HEK293 (cell line): ENCODE measurements around the gene RAB7A.

Experiments
- CTCF ChIA-PET: fragments of 350-600 bp; formaldehyde crosslinking; extraction: SDS; loops from one replicate; lab custom pipeline; 2021; ENCODE audit warnings: antibody characterized with exemption; lab: Yijun Ruan, JAX
- POLR2A ChIA-PET: fragments of 300-600 bp; formaldehyde crosslinking; extraction: SDS; loops from one replicate; lab custom pipeline; 2020; ENCODE audit warnings: antibody characterized with exemption, inconsistent platforms; lab: Yijun Ruan, JAX
- H3K27ac ChIP-seq: fragments of 200-500 bp; sonication (Bioruptor generic); 2 replicates; pipeline ENCODE4 v1.5.1; 2014; ENCODE audit warnings: low read depth, low read length, control low read depth, inconsistent platforms; ENCODE audit errors: extremely low read depth
- H3K36me3 ChIP-seq, 2 experiments: fragments of 200-500 bp in 1 of 2; sonication (Bioruptor generic) in 1 of 2; 1 replicate in 1 of 2; 2 replicates in 1 of 2; pipeline ENCODE4 v1.5.1; 2014 to 2017; ENCODE audit warnings: inconsistent platforms in 2 of 2, low read length in 2 of 2; ENCODE audit not compliant: control insufficient read depth in 2 of 2, insufficient read depth in 1 of 2
- H3K4me1 ChIP-seq: fragments of 200-500 bp; sonication (Bioruptor generic); 2 replicates; pipeline ENCODE4 v1.5.1; 2014; ENCODE audit warnings: mild to moderate bottlenecking, low read length, inconsistent platforms; ENCODE audit not compliant: control insufficient read depth, insufficient read depth
- H3K4me3 ChIP-seq: 2 replicates; pipeline ENCODE4 v1.5.1; 2011; ENCODE audit warnings: low read depth, mild to moderate bottlenecking, control low read depth, low read length, moderate library complexity
- H3K9me3 ChIP-seq: fragments of 200-500 bp; sonication (Bioruptor generic); 2 replicates; pipeline ENCODE4 v1.5.1; 2014; ENCODE audit warnings: low read depth, low read length, inconsistent platforms; ENCODE audit not compliant: control insufficient read depth, insufficient read depth
- BCL6B ChIP-seq: fragments of 450-650 bp; formaldehyde crosslinking; IDR thresholded peaks from 2 replicates; pipeline ENCODE4 v1.5.1; 2017; ENCODE audit warnings: missing biosample characterization, missing genetic modification characterization
- ELK4 ChIP-seq: IDR thresholded peaks from 2 replicates; pipeline ENCODE4 v1.6.1; 2011; ENCODE audit warnings: mild to moderate bottlenecking, low read depth, low read length, borderline replicate concordance
- KLF8 ChIP-seq: fragments of 450-650 bp; formaldehyde crosslinking; IDR thresholded peaks from 2 replicates; pipeline ENCODE4 v1.5.1; 2016; ENCODE audit warnings: missing biosample characterization, missing genetic modification characterization
- MEIS1 ChIP-seq: sonication (generic); formaldehyde crosslinking; IDR thresholded peaks from 2 replicates; pipeline ENCODE4 v1.8.1; 2022; ENCODE audit warnings: missing genetic modification reagents, mild to moderate bottlenecking, borderline replicate concordance
- SALL2 ChIP-seq: fragments of 450-650 bp; formaldehyde crosslinking; IDR thresholded peaks from 2 replicates; pipeline ENCODE4 v1.5.0; 2017; ENCODE audit warnings: missing biosample characterization, mild to moderate bottlenecking, missing genetic modification characterization, borderline replicate concordance
- TRIM28 ChIP-seq: IDR thresholded peaks from 2 replicates; pipeline ENCODE4 v1.6.1; 2011; ENCODE audit warnings: low read length, control low read depth, borderline replicate concordance
- WT1 ChIP-seq: fragments of 450-650 bp; formaldehyde crosslinking; IDR thresholded peaks from 2 replicates; pipeline ENCODE4 v1.5.1; 2016; ENCODE audit warnings: missing biosample characterization, missing genetic modification characterization
- ZBTB26 ChIP-seq: fragments of 450-650 bp; formaldehyde crosslinking; optimal IDR thresholded peaks from 2 replicates; pipeline ENCODE3; 2016; ENCODE audit warnings: missing biosample characterization, mild to moderate bottlenecking, missing genetic modification characterization
- ZBTB8A ChIP-seq: fragments of 450-650 bp; formaldehyde crosslinking; IDR thresholded peaks from 2 replicates; pipeline ENCODE4 v1.5.1; 2016; ENCODE audit warnings: missing biosample characterization, missing genetic modification characterization
- ZNF18 ChIP-seq: fragments of 450-650 bp; formaldehyde crosslinking; IDR thresholded peaks from 2 replicates; pipeline ENCODE4 v1.5.1; 2016; ENCODE audit warnings: missing biosample characterization, missing genetic modification characterization
- ZNF214 ChIP-seq: fragments of 450-650 bp; formaldehyde crosslinking; IDR thresholded peaks from 2 replicates; pipeline ENCODE4 v1.5.1; 2017; ENCODE audit warnings: missing biosample characterization, mild to moderate bottlenecking, missing genetic modification characterization, borderline replicate concordance
- ZNF221 ChIP-seq: fragments of 450-650 bp; formaldehyde crosslinking; IDR thresholded peaks from 2 replicates; pipeline ENCODE4 v1.5.1; 2017; ENCODE audit warnings: missing biosample characterization, missing genetic modification characterization, borderline replicate concordance
- ZNF366 ChIP-seq: fragments of 450-650 bp; formaldehyde crosslinking; conservative IDR thresholded peaks from 2 replicates; pipeline ENCODE4 v1.5.1; 2016; ENCODE audit warnings: missing biosample characterization, missing genetic modification characterization
- ZNF416 ChIP-seq: fragments of 450-650 bp; formaldehyde crosslinking; IDR thresholded peaks from 2 replicates; pipeline ENCODE4 v1.5.1; 2016; ENCODE audit warnings: missing biosample characterization, missing genetic modification characterization
- ZNF518A ChIP-seq: fragments of 450-650 bp; formaldehyde crosslinking; conservative IDR thresholded peaks from 2 replicates; pipeline ENCODE4 v1.5.1; 2016; ENCODE audit warnings: low read depth, missing biosample characterization, missing genetic modification characterization
- ZNF596 ChIP-seq: fragments of 450-650 bp; IDR thresholded peaks from 2 replicates; pipeline ENCODE4 v1.5.0; 2018; ENCODE audit warnings: missing biosample characterization, mild to moderate bottlenecking, missing genetic modification characterization, moderate library complexity
- ZNF629 ChIP-seq: fragments of 450-650 bp; formaldehyde crosslinking; IDR thresholded peaks from 2 replicates; pipeline ENCODE4 v1.5.1; 2017; ENCODE audit warnings: missing biosample characterization, missing genetic modification characterization
- ZNF645 ChIP-seq: fragments of 450-650 bp; formaldehyde crosslinking; IDR thresholded peaks from 2 replicates; pipeline ENCODE4; 2016; ENCODE audit warnings: missing biosample characterization, missing genetic modification characterization
- ZNF785 ChIP-seq: fragments of 450-650 bp; formaldehyde crosslinking; IDR thresholded peaks from 2 replicates; pipeline ENCODE4 v1.5.1; 2016; ENCODE audit warnings: missing biosample characterization, missing genetic modification characterization
- ZNF843 ChIP-seq: fragments of 450-650 bp; formaldehyde crosslinking; IDR thresholded peaks from 2 replicates; pipeline ENCODE4 v1.5.1; 2016; ENCODE audit warnings: missing biosample characterization, missing genetic modification characterization

RAB7A gene

GRCh38 chr3:128679338-128679737, 46.6 kb upstream of the RAB7A start:
- no peak for TF ChIP-seq ZNF629 (tag by site-specific recombination)
- TF ChIP-seq ZNF645 (tag by site-specific recombination): no peak
- TF ChIP-seq ZNF416 (tag by site-specific recombination): no peak
- TF ChIP-seq ZNF596 (tag by site-specific recombination): no peak
- TF ChIP-seq ZBTB8A (tag by site-specific recombination): no peak
- TF ChIP-seq ZNF785 (tag by site-specific recombination): no peak
- TF ChIP-seq BCL6B (tag by site-specific recombination): no peak
- TF ChIP-seq ELK4: no peak
- Histone ChIP-seq H3K27ac (no peak overlapping the region), H3K9me3 (no peaks in the 10 kb centered on the region), H3K36me3 (no peaks in the 10 kb centered on the region), H3K4me3 (no peak overlapping the region), H3K4me1 (no peaks in the 10 kb centered on the region)
- ChIA-PET POLR2A (interaction anchor here (1.8 kb wide), 1 partner anchor 29 kb away, joined by 9 read pairs; the partner anchor contains the start of gene RPN1), CTCF (interaction anchor here (0.7 to 2.8 kb wide), 3 partner anchors 19 to 643 kb away, joined by 3 to 11 read pairs (median 4); no protein-coding TSS in a partner anchor)

GRCh38 chr3:128680603-128681368, 45.2 kb upstream of the RAB7A start:
- ChIA-PET POLR2A (interaction anchor here (0.6 to 1.8 kb wide), 16 partner anchors 10 to 317 kb away, joined by 3 to 9 read pairs (median 4); partner anchors contain the start of genes ACAD9, RAB7A and RPN1), CTCF (interaction anchor here (0.6 to 2.9 kb wide), 37 partner anchors 9 to 1936 kb away, joined by 3 to 48 read pairs (median 4); partner anchors contain the start of genes ACAD9 and RAB7A)
- H3K9me3 ChIP-seq: no peaks in the 10 kb centered on the region
- peak overlapping the region; percentile 61 for H3K27ac ChIP-seq
- no peaks in the 10 kb centered on the region for H3K36me3 ChIP-seq
- no peaks in the 10 kb centered on the region for H3K4me1 ChIP-seq
- H3K4me3 ChIP-seq: peak overlapping the region; percentile 77
- TF ChIP-seq MEIS1 (CRISPR knock-in tag): no peak
- TF ChIP-seq ZNF221: no peak
- TF ChIP-seq ZNF18: no peak
- peak; percentile 93 for TF ChIP-seq ZNF629 (tag by site-specific recombination)
- peak; percentile 83 for TF ChIP-seq ZBTB26
- no peak for TF ChIP-seq ZNF366 (tag by site-specific recombination)
- no peak for TF ChIP-seq ZNF214 (tag by site-specific recombination)
- TF ChIP-seq ZNF518A: 0 out of 2 replicates have a peak, but pooled peaks have one; percentile 32
- peak; percentile 68; the same call in 1 of the 2 replicates for TF ChIP-seq TRIM28
- TF ChIP-seq KLF8 (tag by site-specific recombination): peak; percentile 89
- no peak for TF ChIP-seq ZNF785 (tag by site-specific recombination)
- TF ChIP-seq ZNF843 (tag by site-specific recombination): no peak; the same call in 1 of the 2 replicates
- no peak for TF ChIP-seq SALL2 (tag by site-specific recombination)
- no peak; the same call in 1 of the 2 replicates for TF ChIP-seq WT1 (tag by site-specific recombination)
